ENCODE data around the gene RNF175.

GRCh38 chr4:153722036-153722435 is 37.8 kb downstream of the RNF175 start:
- no peak for TF ChIP-seq POLR2AphosphoS5 (IDR thresholded peaks at IDR 0.05; ENCODE audit: low read depth, low read length)
- TF ChIP-seq POLR2A (IDR thresholded peaks at IDR 0.05; ENCODE audit: low read depth, low read length), result no peak
- no peak for TF ChIP-seq POU2F2 (IDR thresholded peaks at IDR 0.05; ENCODE audit: low read depth, low read length)
- TF ChIP-seq SPI1 (IDR thresholded peaks at IDR 0.05; ENCODE audit: low read depth, low read length), result no peak
- no peak for TF ChIP-seq TAF1 (IDR thresholded peaks at IDR 0.05; ENCODE audit: low read depth, low read length)

Measured in GM12891 (cell line).